ENCODE results near the gene KCNIP3. TPM values are rescaled to one million over a fixed set of nuclear protein-coding genes. Genes with fewer than 3 reads are reported as not detected.
"Not testable (repeated sequence)": the region's sequence is repeated elsewhere in the genome, so short reads cannot be mapped to it uniquely, and the experiment has no call there.

Gene KCNIP3
- total RNA-seq, 1 experiment from 2014 or later = 4.5 TPM

GRCh38 chr2:95267458-95268210 lies 29.5 kb upstream of the KCNIP3 start:
- no TSS peak for BruUV-seq (replicated peaks)
- Histone ChIP-seq H3K4me2 (no peak overlapping the region), H3K27me3 (ENCODE audit: insufficient read depth, low read depth) (no peaks in the 10 kb centered on the region), H4K20me1 (ENCODE audit: insufficient read depth) (no peaks in the 10 kb centered on the region), H2AFZ (no peak overlapping the region), H3K9me2 (ENCODE audit: insufficient read depth) (no peaks in the 10 kb centered on the region), H3K4me3 (no peak overlapping the region), H3K4me1 (replicated peaks; ENCODE audit: insufficient read depth) (no peaks in the 10 kb centered on the region), H3K9me3 (ENCODE audit: insufficient read depth, low read depth) (no peaks in the 10 kb centered on the region), H3F3A (ENCODE audit: insufficient read depth, low read depth) (no peaks in the 10 kb centered on the region), H3K27ac (no peak overlapping the region), H3K79me2 (ENCODE audit: low read depth) (no peaks in the 10 kb centered on the region), H3K36me3 (ENCODE audit: low read depth) (no peaks in the 10 kb centered on the region)
- DNase-seq = peak; percentile 53 to 56
- ChIA-PET POLR2A (ENCODE audit: unreplicated experiment) (interaction anchor here (0.6 kb wide), 1 partner anchor 22 kb away, joined by 8 read pairs; no protein-coding TSS in a partner anchor), CTCF (no interaction called here)
- intact Hi-C loops (cut with micrococcal nuclease; ENCODE audit: unreplicated experiment) = no loop called here
- TF ChIP-seq EZH2 (IDR thresholded peaks at IDR 0.05; ENCODE audit: low read depth) (no peak), CTCF (conservative IDR thresholded peaks at IDR 0.05) (no peak)

GRCh38 chr2:95268211-95269035 lies 28.7 kb upstream of the KCNIP3 start:
- Histone ChIP-seq H3K36me3 (ENCODE audit: low read depth) (no peaks in the 10 kb centered on the region), H3K79me2 (ENCODE audit: low read depth) (no peaks in the 10 kb centered on the region), H2AFZ (no peak overlapping the region), H3K9me3 (ENCODE audit: insufficient read depth, low read depth) (no peaks in the 10 kb centered on the region), H3K4me2 (no peak overlapping the region), H3K4me1 (replicated peaks; ENCODE audit: insufficient read depth) (peaks cover 1% of the 10 kb centered on the region), H3K4me3 (no peak overlapping the region), H4K20me1 (ENCODE audit: insufficient read depth) (no peaks in the 10 kb centered on the region), H3F3A (ENCODE audit: insufficient read depth, low read depth) (no peaks in the 10 kb centered on the region), H3K9me2 (ENCODE audit: insufficient read depth) (no peaks in the 10 kb centered on the region), H3K27me3 (ENCODE audit: insufficient read depth, low read depth) (no peaks in the 10 kb centered on the region), H3K27ac (no peak overlapping the region)
- no TSS peak for BruUV-seq (replicated peaks)
- TF ChIP-seq CTCF (conservative IDR thresholded peaks at IDR 0.05) (no peak), EZH2 (IDR thresholded peaks at IDR 0.05; ENCODE audit: low read depth) (no peak)
- DNase-seq = no peak
- intact Hi-C loops (cut with micrococcal nuclease; ENCODE audit: unreplicated experiment) = no loop called here
- POLR2A ChIA-PET (ENCODE audit: unreplicated experiment) = interaction anchor here (0.6 kb wide), 1 partner anchor 23 kb away, joined by 8 read pairs; no protein-coding TSS in a partner anchor
- CTCF ChIA-PET = no interaction called here

- H4K20me1 ChIP-seq (ENCODE audit: insufficient read depth) = no peaks in the 10 kb centered on the region
- no peaks in the 10 kb centered on the region for H3K9me2 ChIP-seq (ENCODE audit: insufficient read depth)
- no peak overlapping the region for H3K4me3 ChIP-seq
- H3K36me3 ChIP-seq (ENCODE audit: low read depth) = no peaks in the 10 kb centered on the region
- no peak overlapping the region for H2AFZ ChIP-seq
- H3K27me3 ChIP-seq (ENCODE audit: insufficient read depth, low read depth) = no peaks in the 10 kb centered on the region
- ChIA-PET CTCF (interaction anchor here (0.7 kb wide), 1 partner anchor 15 kb away, joined by 4 read pairs; no protein-coding TSS in a partner anchor), POLR2A (ENCODE audit: unreplicated experiment) (no interaction called here)
- no TSS peak for BruUV-seq (replicated peaks)
- H3K4me1 ChIP-seq (replicated peaks; ENCODE audit: insufficient read depth) = peaks cover 9% of the 10 kb centered on the region
- H3K79me2 ChIP-seq (ENCODE audit: low read depth) = no peaks in the 10 kb centered on the region
- intact Hi-C loops (cut with micrococcal nuclease; ENCODE audit: unreplicated experiment) = no loop called here
- no peak overlapping the region for H3K4me2 ChIP-seq
- no peak for DNase-seq
- H3K9me3 ChIP-seq (ENCODE audit: insufficient read depth, low read depth) = no peaks in the 10 kb centered on the region
- no peak for TF ChIP-seq EZH2 (IDR thresholded peaks at IDR 0.05; ENCODE audit: low read depth)
- no peak for TF ChIP-seq CTCF (conservative IDR thresholded peaks at IDR 0.05)
- no peaks in the 10 kb centered on the region for H3F3A ChIP-seq (ENCODE audit: insufficient read depth, low read depth)
- H3K27ac ChIP-seq = no peak overlapping the region
Observed at GRCh38 chr2:95269036-95269680, 28.0 kb upstream of the KCNIP3 start.

- H3K9me2 ChIP-seq (ENCODE audit: insufficient read depth); H3F3A ChIP-seq (ENCODE audit: insufficient read depth, low read depth); DNase-seq; H3K4me3 ChIP-seq; H3K4me2 ChIP-seq; BruUV-seq (replicated peaks); POLR2A ChIA-PET (ENCODE audit: unreplicated experiment); H3K27ac ChIP-seq; H3K9me3 ChIP-seq (ENCODE audit: insufficient read depth, low read depth); H3K4me1 ChIP-seq (replicated peaks; ENCODE audit: insufficient read depth); intact Hi-C loops (cut with micrococcal nuclease; ENCODE audit: unreplicated experiment); H3K27me3 ChIP-seq (ENCODE audit: insufficient read depth, low read depth); H2AFZ ChIP-seq; H4K20me1 ChIP-seq (ENCODE audit: insufficient read depth); H3K36me3 ChIP-seq (ENCODE audit: low read depth); H3K79me2 ChIP-seq (ENCODE audit: low read depth): not testable (repeated sequence)
- CTCF ChIA-PET = interaction anchor here (0.7 kb wide), 1 partner anchor 14 kb away, joined by 4 read pairs; no protein-coding TSS in a partner anchor
Observed at GRCh38 chr2:95269745-95270144, 27.4 kb upstream of the KCNIP3 start.
